Hepatocyte (in vitro differentiated cells): ENCODE data around the gene HOXD10. TPM values are rescaled to one million over a fixed set of nuclear protein-coding genes. Genes with fewer than 3 reads are reported as not detected.

ENCODE experiments used
- DNase-seq: peaks from one replicate; pipeline ENCODE4 v3.0.0-alpha.2; 2016; ENCODE audit warnings: low spot score
- H2AFZ ChIP-seq: fragments of 200-600 bp; sonication (generic); 2 replicates; pipeline ENCODE4 v1.6.0; 2016; ENCODE audit warnings: antibody characterized with exemption, mild to moderate bottlenecking
- H3K27ac ChIP-seq: fragments of 200-600 bp; sonication (generic); 2 replicates; pipeline ENCODE4 v1.5.1; 2016; ENCODE audit warnings: mild to moderate bottlenecking
- H3K27me3 ChIP-seq: fragments of 200-600 bp; sonication (generic); 2 replicates; pipeline ENCODE4 v1.6.1; 2016
- H3K36me3 ChIP-seq: fragments of 200-600 bp; sonication (generic); replicated peaks from 2 replicates; pipeline ENCODE4 v1.5.1; 2016; ENCODE audit warnings: low read depth; ENCODE audit not compliant: insufficient read depth
- H3K4me1 ChIP-seq: fragments of 200-600 bp; sonication (generic); 2 replicates; pipeline ENCODE4 v1.5.1; 2016; ENCODE audit warnings: mild to moderate bottlenecking, moderate library complexity; ENCODE audit not compliant: insufficient read depth
- H3K4me2 ChIP-seq: fragments of 200-600 bp; sonication (generic); 2 replicates; pipeline ENCODE4 v1.6.0; 2016
- H3K4me3 ChIP-seq: fragments of 200-600 bp; sonication (generic); 2 replicates; pipeline ENCODE4 v1.5.1; 2016; ENCODE audit warnings: mild to moderate bottlenecking
- H3K79me2 ChIP-seq: fragments of 200-600 bp; sonication (generic); 2 replicates; pipeline ENCODE4 v1.6.0; 2017; ENCODE audit warnings: mild to moderate bottlenecking
- H3K9me2 ChIP-seq: fragments of 200-600 bp; sonication (generic); replicated peaks from 2 replicates; pipeline ENCODE4 v1.6.0; 2017; ENCODE audit warnings: mild to moderate bottlenecking; ENCODE audit not compliant: insufficient read depth
- H3K9me3 ChIP-seq: fragments of 200-600 bp; sonication (generic); 2 replicates; pipeline ENCODE4 v1.5.1; 2016; ENCODE audit warnings: low read depth, mild to moderate bottlenecking
- H4K20me1 ChIP-seq: fragments of 200-600 bp; sonication (generic); 2 replicates; pipeline ENCODE4 v1.6.0; 2016; ENCODE audit warnings: mild to moderate bottlenecking; ENCODE audit not compliant: insufficient read depth, poor library complexity, severe bottlenecking
- CTCF ChIP-seq: fragments of 200-600 bp; sonication (generic); IDR thresholded peaks from 2 replicates; pipeline ENCODE4 v1.5.1; 2016; ENCODE audit warnings: antibody characterized with exemption, mild to moderate bottlenecking; ENCODE audit not compliant: poor library complexity
- EZH2 ChIP-seq: fragments of 200-600 bp; sonication (generic); IDR thresholded peaks from 2 replicates; pipeline ENCODE4 v1.6.1; 2016; ENCODE audit warnings: antibody characterized with exemption, mild to moderate bottlenecking, borderline replicate concordance
- EZH2phosphoT487 ChIP-seq: fragments of 200-600 bp; sonication (generic); IDR thresholded peaks from one replicate; pipeline ENCODE4 v1.6.1; 2018; ENCODE audit warnings: antibody characterized with exemption, mild to moderate bottlenecking, low read depth, moderate library complexity; ENCODE audit not compliant: unreplicated experiment, severe bottlenecking
- WGBS: methylation state at CpG from one replicate; pipeline ENCODE4 v1.1.6; 2016; ENCODE audit warnings: low lambda C conversion rate; ENCODE audit errors: missing lambda C conversion rate; 5-methylcytosine and 5-hydroxymethylcytosine counted together
- polyA plus RNA-seq: library from polyadenylated mRNA; unstranded; fragments of >200 nt; fragmentation: Nextera tagmentation; extraction: Ambion mirVana; gene quantifications from 2 replicates; pipeline ENCODE4 v1.2.1, GENCODE V29; 2016
- total RNA-seq: library from RNA; depleted of rRNA; stranded (reverse); fragments of >200 nt; gene quantifications from 2 replicates; pipeline ENCODE4 v1.2.3, GENCODE V29; 2014

The HOXD10 gene
- total and polyA plus RNA-seq, 2 experiments from 2014 or later, result 5.1 to 8.5 TPM

GRCh38 chr2:176136374-176137251, 20.0 kb downstream of the HOXD10 start:
- no peaks in the 10 kb centered on the region for H3K9me3 ChIP-seq
- DNase-seq, result peak; percentile 54
- peak overlapping the region; percentile 93 for H3K4me2 ChIP-seq
- H3K36me3 ChIP-seq, result no peaks in the 10 kb centered on the region
- peak overlapping the region; percentile 68 for H2AFZ ChIP-seq
- no peak overlapping the region for H3K27ac ChIP-seq
- H3K9me2 ChIP-seq, result no peaks in the 10 kb centered on the region
- no peaks in the 10 kb centered on the region for H4K20me1 ChIP-seq
- H3K27me3 ChIP-seq, result peaks cover 94% of the 10 kb centered on the region
- WGBS, result 3% methylated on average over 50 of the region's 71 CpGs
- H3K4me1 ChIP-seq, result peaks cover 8% of the 10 kb centered on the region
- TF ChIP-seq EZH2 (peak; percentile 30), CTCF (no peak)
- no peaks in the 10 kb centered on the region for H3K79me2 ChIP-seq
- H3K4me3 ChIP-seq, result peak overlapping the region; percentile 67

- H3K4me3 ChIP-seq, result peak overlapping the region; percentile 67
- H3K9me2 ChIP-seq, result no peaks in the 10 kb centered on the region
- H3K36me3 ChIP-seq, result no peaks in the 10 kb centered on the region
- H3K4me2 ChIP-seq, result peak overlapping the region; percentile 93
- no peaks in the 10 kb centered on the region for H3K79me2 ChIP-seq
- peaks cover 8% of the 10 kb centered on the region for H3K4me1 ChIP-seq
- no peak overlapping the region for H3K27ac ChIP-seq
- 35% methylated on average over 2 of the region's 2 CpGs for WGBS
- no peaks in the 10 kb centered on the region for H4K20me1 ChIP-seq
- peaks cover 94% of the 10 kb centered on the region for H3K27me3 ChIP-seq
- no peak for TF ChIP-seq EZH2
- no peak for TF ChIP-seq CTCF
- TF ChIP-seq EZH2phosphoT487, result no peak
- no peak overlapping the region for H2AFZ ChIP-seq
- H3K9me3 ChIP-seq, result no peaks in the 10 kb centered on the region
- no peak for DNase-seq
Measured at GRCh38 chr2:176137252-176137580, 20.6 kb downstream of the HOXD10 start.

- no peaks in the 10 kb centered on the region for H3K9me3 ChIP-seq
- no peak overlapping the region for H3K4me2 ChIP-seq
- H3K4me1 ChIP-seq, result peaks cover 8% of the 10 kb centered on the region
- no peaks in the 10 kb centered on the region for H3K9me2 ChIP-seq
- 79% methylated on average over 8 of the region's 8 CpGs for WGBS
- no peaks in the 10 kb centered on the region for H4K20me1 ChIP-seq
- TF ChIP-seq EZH2 (no peak), CTCF (no peak), EZH2phosphoT487 (no peak)
- H2AFZ ChIP-seq, result no peak overlapping the region
- DNase-seq, result no peak
- H3K4me3 ChIP-seq, result no peak overlapping the region
- no peaks in the 10 kb centered on the region for H3K79me2 ChIP-seq
- H3K27me3 ChIP-seq, result peaks cover 94% of the 10 kb centered on the region
- no peaks in the 10 kb centered on the region for H3K36me3 ChIP-seq
- H3K27ac ChIP-seq, result no peak overlapping the region
Measured at GRCh38 chr2:176137906-176138305, 21.3 kb downstream of the HOXD10 start.
